ENCODE data around the gene STX4. TPM values are rescaled to one million over a fixed set of nuclear protein-coding genes. Genes with fewer than 3 reads are reported as not detected.

The STX4 gene
- polyA plus RNA-seq, 1 donor (not counting 4 experiments of a cell fraction or from before 2014, with no cell fraction given), result 43.6 TPM

DNA sequence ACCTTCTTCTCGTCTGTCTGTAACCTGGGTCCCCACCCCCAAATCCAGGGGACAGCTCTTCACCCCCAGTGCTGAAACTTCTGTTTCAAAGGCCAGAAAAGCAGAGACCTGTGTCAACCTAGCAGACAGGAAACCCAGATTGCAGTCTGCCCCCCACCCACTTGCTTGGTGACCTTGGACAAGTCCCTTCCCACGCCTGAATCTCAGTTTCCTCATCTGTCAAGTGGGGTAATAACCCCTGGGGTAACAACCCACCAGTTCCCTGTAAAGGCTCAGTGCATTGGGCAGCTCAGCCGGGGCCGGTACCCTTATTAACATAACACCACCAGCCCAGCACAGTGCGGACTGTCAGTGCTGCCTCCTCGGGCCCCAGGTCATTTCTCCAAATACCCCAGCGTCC is 24.2 kb upstream of the STX4 start:
- DNase-seq (ENCODE audit: low read depth, low spot score) (no peak), FAIRE-seq (no peak)
- TF ChIP-seq EZH2 (IDR thresholded peaks at IDR 0.05; ENCODE audit: low read length), result no peak
- TF ChIP-seq, protein P1, sequence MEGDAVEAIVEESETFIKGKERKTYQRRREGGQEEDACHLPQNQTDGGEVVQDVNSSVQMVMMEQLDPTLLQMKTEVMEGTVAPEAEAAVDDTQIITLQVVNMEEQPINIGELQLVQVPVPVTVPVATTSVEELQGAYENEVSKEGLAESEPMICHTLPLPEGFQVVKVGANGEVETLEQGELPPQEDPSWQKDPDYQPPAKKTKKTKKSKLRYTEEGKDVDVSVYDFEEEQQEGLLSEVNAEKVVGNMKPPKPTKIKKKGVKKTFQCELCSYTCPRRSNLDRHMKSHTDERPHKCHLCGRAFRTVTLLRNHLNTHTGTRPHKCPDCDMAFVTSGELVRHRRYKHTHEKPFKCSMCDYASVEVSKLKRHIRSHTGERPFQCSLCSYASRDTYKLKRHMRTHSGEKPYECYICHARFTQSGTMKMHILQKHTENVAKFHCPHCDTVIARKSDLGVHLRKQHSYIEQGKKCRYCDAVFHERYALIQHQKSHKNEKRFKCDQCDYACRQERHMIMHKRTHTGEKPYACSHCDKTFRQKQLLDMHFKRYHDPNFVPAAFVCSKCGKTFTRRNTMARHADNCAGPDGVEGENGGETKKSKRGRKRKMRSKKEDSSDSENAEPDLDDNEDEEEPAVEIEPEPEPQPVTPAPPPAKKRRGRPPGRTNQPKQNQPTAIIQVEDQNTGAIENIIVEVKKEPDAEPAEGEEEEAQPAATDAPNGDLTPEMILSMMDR (optimal IDR thresholded peaks at IDR 0.05 in 1 of 3, IDR thresholded peaks at IDR 0.05 in 1 of 3, conservative IDR thresholded peaks at IDR 0.05 in 1 of 3; ENCODE audit: extremely low read depth in 1 of 3, insufficient read depth in 2 of 3, low read length in 3 of 3), result no peak
- H3K9ac ChIP-seq (ENCODE audit: control insufficient read depth, extremely low read depth, insufficient read depth, low read length), result no peak overlapping the region
- no peak overlapping the region for H3K27ac ChIP-seq (ENCODE audit: control insufficient read depth, insufficient read depth, low read length)
- H4K20me1 ChIP-seq (ENCODE audit: control insufficient read depth, extremely low read depth, insufficient read depth, low read length), result no peaks in the 10 kb centered on the region
- no peaks in the 10 kb centered on the region for H3K36me3 ChIP-seq (ENCODE audit: control insufficient read depth in 2 of 2, extremely low read depth in 1 of 2, insufficient read depth in 2 of 2, low read length in 2 of 2)
- H3K4me3 ChIP-seq (ENCODE audit: control insufficient read depth in 2 of 3, extremely low read depth in 1 of 3, insufficient read depth in 2 of 3, low read depth in 1 of 3, low read length in 3 of 3), result no peak overlapping the region
- H3K9me1 ChIP-seq (ENCODE audit: control insufficient read depth, extremely low read depth, insufficient read depth, low read length), result no peaks in the 10 kb centered on the region
- H3K4me2 ChIP-seq (ENCODE audit: control insufficient read depth, extremely low read depth, insufficient read depth, low read depth, low read length), result no peak overlapping the region
- no peak overlapping the region for H2AFZ ChIP-seq (ENCODE audit: control insufficient read depth, low read length)
- peaks cover 28% of the 10 kb centered on the region for H3K27me3 ChIP-seq (ENCODE audit: control insufficient read depth, extremely low read depth, insufficient read depth, low read length)
- no peaks in the 10 kb centered on the region for H3K9me3 ChIP-seq (ENCODE audit: control insufficient read depth, low read depth, low read length)
- H3K79me2 ChIP-seq (ENCODE audit: control insufficient read depth, insufficient read depth, low read length), result no peaks in the 10 kb centered on the region
- H3K4me1 ChIP-seq (ENCODE audit: control insufficient read depth, extremely low read depth, insufficient read depth, low read length), result peaks cover 3% of the 10 kb centered on the region
- dilution Hi-C loops (cut with MboI; ENCODE audit: extremely low pct_ligation_motif_present, low sequenced_read_pairs), result no loop called here

DNA sequence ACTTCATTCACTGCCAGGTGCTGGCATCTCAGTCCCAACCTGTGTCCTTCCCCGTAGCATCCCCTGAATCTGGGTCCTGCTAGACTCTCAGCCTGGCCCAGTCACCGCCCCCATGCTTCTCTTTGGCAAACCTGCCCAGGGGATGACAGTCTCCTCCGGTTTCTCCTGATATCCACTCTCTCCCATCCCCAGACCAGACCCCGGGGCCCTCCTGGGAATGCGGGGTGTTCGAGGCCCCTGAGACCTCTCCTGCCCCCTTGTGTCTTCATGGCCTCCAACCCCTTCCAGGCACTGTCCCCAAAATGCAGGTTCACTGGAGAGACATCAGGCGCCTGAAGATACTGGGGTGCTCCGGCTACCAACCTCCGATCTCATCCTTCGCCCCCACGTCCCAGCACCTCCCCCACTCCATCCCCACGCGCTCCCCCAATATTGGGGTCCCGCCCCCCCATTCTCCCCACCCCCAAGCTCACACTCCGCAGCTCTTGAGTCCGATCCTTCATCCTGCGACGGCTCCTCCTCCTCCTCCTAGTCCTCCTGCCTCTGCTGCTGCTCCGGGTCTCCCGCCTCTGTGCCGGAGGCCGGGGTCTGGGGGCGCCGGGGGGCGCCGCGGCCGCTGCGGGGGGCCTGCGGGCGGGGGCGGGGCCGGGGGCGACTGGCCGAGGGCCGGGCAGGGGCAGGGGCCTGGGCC is 23.3 kb upstream of the STX4 start:
- Histone ChIP-seq H3K4me2 (ENCODE audit: control insufficient read depth, extremely low read depth, insufficient read depth, low read depth, low read length) (no peak overlapping the region), H3K36me3 (ENCODE audit: control insufficient read depth in 2 of 2, extremely low read depth in 1 of 2, insufficient read depth in 2 of 2, low read length in 2 of 2) (no peaks in the 10 kb centered on the region), H3K9me1 (ENCODE audit: control insufficient read depth, extremely low read depth, insufficient read depth, low read length) (no peaks in the 10 kb centered on the region), H3K9ac (ENCODE audit: control insufficient read depth, extremely low read depth, insufficient read depth, low read length) (no peak overlapping the region), H2AFZ (ENCODE audit: control insufficient read depth, low read length) (no peak overlapping the region), H3K27ac (ENCODE audit: control insufficient read depth, insufficient read depth, low read length) (no peak overlapping the region), H4K20me1 (ENCODE audit: control insufficient read depth, extremely low read depth, insufficient read depth, low read length) (no peaks in the 10 kb centered on the region), H3K27me3 (ENCODE audit: control insufficient read depth, extremely low read depth, insufficient read depth, low read length) (peaks cover 28% of the 10 kb centered on the region), H3K4me1 (ENCODE audit: control insufficient read depth, extremely low read depth, insufficient read depth, low read length) (peaks cover 3% of the 10 kb centered on the region), H3K4me3 (ENCODE audit: control insufficient read depth in 2 of 3, extremely low read depth in 1 of 3, insufficient read depth in 2 of 3, low read depth in 1 of 3, low read length in 3 of 3) (no peak overlapping the region), H3K9me3 (ENCODE audit: control insufficient read depth, low read depth, low read length) (no peaks in the 10 kb centered on the region), H3K79me2 (ENCODE audit: control insufficient read depth, insufficient read depth, low read length) (no peaks in the 10 kb centered on the region)
- FAIRE-seq, result no peak
- dilution Hi-C loops (cut with MboI; ENCODE audit: extremely low pct_ligation_motif_present, low sequenced_read_pairs), result no loop called here
- no peak for DNase-seq (ENCODE audit: low read depth, low spot score)
- no peak for TF ChIP-seq EZH2 (IDR thresholded peaks at IDR 0.05; ENCODE audit: low read length)
